Measurements from ENCODE around the gene PNKD. TPM values are rescaled to one million over a fixed set of nuclear protein-coding genes. Genes with fewer than 3 reads are reported as not detected.
"Not testable (repeated sequence)": the region's sequence is repeated elsewhere in the genome, so short reads cannot be mapped to it uniquely, and the experiment has no call there.

Gene PNKD
- polyA plus RNA-seq, 1 donor from 2014 or later = 126 TPM

- peaks cover under 1 to 3% (median 2%) of the 10 kb centered on the region in 3 donors for H3K4me1 Mint-ChIP-seq
- H3K27me3 Mint-ChIP-seq = peaks cover 2% of the 10 kb centered on the region
- no peaks in the 10 kb centered on the region for H3K36me3 Mint-ChIP-seq
- no peak overlapping the region for H3K27ac Mint-ChIP-seq
- no peak overlapping the region for H3K4me3 Mint-ChIP-seq
- H3K9me3 Mint-ChIP-seq = no peaks in the 10 kb centered on the region
Observed at GRCh38 chr2:218306184-218306920, 36.0 kb downstream of the PNKD start.

DNA sequence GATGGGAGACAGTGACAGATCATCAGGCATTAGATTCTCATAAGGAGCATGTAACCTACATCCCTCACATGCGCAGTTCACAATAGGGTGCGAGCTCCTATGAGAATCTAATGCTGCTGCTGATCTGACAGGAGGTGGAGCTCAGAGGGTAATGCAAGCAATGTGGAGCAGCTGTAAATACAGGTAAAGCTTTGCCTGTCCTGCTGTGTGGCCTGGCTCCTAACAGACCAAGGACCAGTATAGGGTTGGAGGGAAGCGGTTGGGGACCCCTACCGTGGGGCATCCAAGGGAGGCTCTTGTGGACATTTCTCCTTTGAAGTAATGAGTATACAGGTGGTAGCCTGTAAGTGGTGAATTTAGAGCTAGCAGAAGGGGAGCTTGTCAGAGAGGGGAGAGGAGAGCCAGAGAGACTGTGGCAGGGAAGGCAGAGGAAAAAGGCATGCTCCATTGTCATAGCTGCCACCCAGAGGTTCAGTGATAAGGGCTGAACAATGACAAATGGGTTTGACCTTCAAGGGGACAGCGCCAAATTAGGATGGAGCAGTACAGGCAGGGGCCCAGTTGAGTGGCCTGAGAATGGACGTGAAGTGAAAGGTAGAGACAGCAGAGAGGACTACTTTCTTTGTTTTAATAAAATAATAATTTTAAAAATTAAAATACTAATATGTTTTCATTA, 37.2 kb downstream of the PNKD start:
- H3K4me1 Mint-ChIP-seq = peaks cover 0 to 2% (median 0%) of the 10 kb centered on the region in 3 donors
- H3K36me3 Mint-ChIP-seq = peaks cover 2% of the 10 kb centered on the region
- H3K9me3 Mint-ChIP-seq = no peaks in the 10 kb centered on the region
- peaks cover 2% of the 10 kb centered on the region for H3K27me3 Mint-ChIP-seq
- no peak overlapping the region for H3K4me3 Mint-ChIP-seq
- no peak overlapping the region for H3K27ac Mint-ChIP-seq

GRCh38 chr2:218310853-218311540, 40.7 kb downstream of the PNKD start:
- Mint-ChIP-seq H3K9me3 (no peaks in the 10 kb centered on the region), H3K27ac (no peak overlapping the region), H3K27me3 (no peaks in the 10 kb centered on the region), H3K4me1 (peaks cover 0 to 2% (median 0%) of the 10 kb centered on the region in 3 donors), H3K36me3 (peaks cover 2% of the 10 kb centered on the region), H3K4me3 (no peak overlapping the region)

GRCh38 chr2:218311541-218312266, 41.4 kb downstream of the PNKD start:
- H3K9me3 Mint-ChIP-seq, H3K36me3 Mint-ChIP-seq, H3K27ac Mint-ChIP-seq, H3K4me1 Mint-ChIP-seq, H3K27me3 Mint-ChIP-seq, H3K4me3 Mint-ChIP-seq: not testable (repeated sequence)

GRCh38 chr2:218312267-218312756, 42.0 kb downstream of the PNKD start:
- Mint-ChIP-seq H3K36me3 (peaks cover 2% of the 10 kb centered on the region), H3K4me1 (peaks cover 0 to 4% (median 2%) of the 10 kb centered on the region in 3 donors), H3K9me3 (no peaks in the 10 kb centered on the region), H3K27ac (no peak overlapping the region), H3K27me3 (peaks cover 3% of the 10 kb centered on the region), H3K4me3 (no peak overlapping the region)

- no peak overlapping the region for H3K4me3 Mint-ChIP-seq
- no peaks in the 10 kb centered on the region for H3K9me3 Mint-ChIP-seq
- H3K27ac Mint-ChIP-seq = no peak overlapping the region
- peaks cover 3% of the 10 kb centered on the region for H3K27me3 Mint-ChIP-seq
- peaks cover 0 to 4% (median 3%) of the 10 kb centered on the region in 3 donors for H3K4me1 Mint-ChIP-seq
- peaks cover 2% of the 10 kb centered on the region for H3K36me3 Mint-ChIP-seq
Observed at GRCh38 chr2:218313356-218313755, 43.0 kb downstream of the PNKD start.

DNA sequence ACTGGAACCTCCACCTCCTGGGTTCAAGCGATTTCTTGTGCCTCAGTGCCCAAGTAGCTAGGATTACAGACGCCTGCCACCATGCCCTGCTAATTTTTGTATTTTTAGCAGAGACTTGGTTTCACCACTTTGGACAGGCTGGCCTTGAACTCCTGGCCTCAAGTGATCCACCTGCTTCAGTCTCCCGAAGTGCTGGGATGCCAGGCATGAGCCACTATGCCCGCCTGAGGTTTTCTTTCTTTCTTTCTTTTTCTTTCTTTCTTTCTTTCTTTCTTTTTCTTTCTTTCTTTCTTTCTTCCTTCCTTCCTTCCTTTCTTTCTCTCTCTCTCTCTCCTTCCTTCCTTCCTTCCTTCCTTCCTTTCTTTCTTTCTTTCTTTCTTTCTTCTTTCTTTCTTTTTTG, 44.4 kb downstream of the PNKD start:
- H3K4me1 Mint-ChIP-seq, H3K27ac Mint-ChIP-seq, H3K36me3 Mint-ChIP-seq, H3K9me3 Mint-ChIP-seq, H3K27me3 Mint-ChIP-seq, H3K4me3 Mint-ChIP-seq: not testable (repeated sequence)

- H3K27me3 Mint-ChIP-seq = peaks cover 3% of the 10 kb centered on the region
- H3K27ac Mint-ChIP-seq = no peak overlapping the region
- H3K36me3 Mint-ChIP-seq = peaks cover 2% of the 10 kb centered on the region
- H3K9me3 Mint-ChIP-seq = no peaks in the 10 kb centered on the region
- H3K4me3 Mint-ChIP-seq = no peak overlapping the region
- H3K4me1 Mint-ChIP-seq = peaks cover 6 to 8% (median 6%) of the 10 kb centered on the region in 3 donors
Observed at GRCh38 chr2:218315397-218315796, 45.1 kb downstream of the PNKD start.

DNA sequence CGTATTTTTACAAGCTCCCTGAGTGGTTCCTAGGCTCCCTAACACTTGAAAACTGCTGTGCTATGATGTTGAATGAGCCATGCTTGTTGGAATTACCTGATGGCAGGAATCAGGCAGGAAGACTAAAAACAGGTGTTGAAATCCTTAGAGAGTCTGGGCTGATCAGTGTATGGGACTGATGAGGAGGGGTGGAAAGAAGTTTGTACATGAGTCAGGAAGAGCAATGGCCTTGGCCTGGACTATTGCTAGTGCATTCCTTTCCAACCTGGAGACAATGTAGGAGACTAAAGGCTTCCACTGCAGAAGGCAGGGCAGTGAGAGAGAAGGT, 46.9 kb downstream of the PNKD start:
- peaks cover 3% of the 10 kb centered on the region for H3K27me3 Mint-ChIP-seq
- no peak overlapping the region for H3K4me3 Mint-ChIP-seq
- H3K27ac Mint-ChIP-seq = no peak overlapping the region
- H3K9me3 Mint-ChIP-seq = no peaks in the 10 kb centered on the region
- peaks cover 9 to 21% (median 18%) of the 10 kb centered on the region in 3 donors for H3K4me1 Mint-ChIP-seq
- H3K36me3 Mint-ChIP-seq = peaks cover under 1% of the 10 kb centered on the region

GRCh38 chr2:218317835-218318234, 47.5 kb downstream of the PNKD start:
- Mint-ChIP-seq H3K4me3 (no peak overlapping the region), H3K27ac (no peak overlapping the region), H3K27me3 (peaks cover 3% of the 10 kb centered on the region), H3K4me1 (peaks cover 12 to 26% (median 22%) of the 10 kb centered on the region in 3 donors), H3K9me3 (no peaks in the 10 kb centered on the region), H3K36me3 (no peaks in the 10 kb centered on the region)

- H3K9me3 Mint-ChIP-seq = no peaks in the 10 kb centered on the region
- H3K36me3 Mint-ChIP-seq = no peaks in the 10 kb centered on the region
- no peak overlapping the region for H3K27ac Mint-ChIP-seq
- H3K4me3 Mint-ChIP-seq = no peak overlapping the region
- H3K27me3 Mint-ChIP-seq = peaks cover 3% of the 10 kb centered on the region
- peaks cover 12 to 26% (median 22%) of the 10 kb centered on the region in 3 donors for H3K4me1 Mint-ChIP-seq
Observed at GRCh38 chr2:218318241-218318640, 47.9 kb downstream of the PNKD start.

DNA sequence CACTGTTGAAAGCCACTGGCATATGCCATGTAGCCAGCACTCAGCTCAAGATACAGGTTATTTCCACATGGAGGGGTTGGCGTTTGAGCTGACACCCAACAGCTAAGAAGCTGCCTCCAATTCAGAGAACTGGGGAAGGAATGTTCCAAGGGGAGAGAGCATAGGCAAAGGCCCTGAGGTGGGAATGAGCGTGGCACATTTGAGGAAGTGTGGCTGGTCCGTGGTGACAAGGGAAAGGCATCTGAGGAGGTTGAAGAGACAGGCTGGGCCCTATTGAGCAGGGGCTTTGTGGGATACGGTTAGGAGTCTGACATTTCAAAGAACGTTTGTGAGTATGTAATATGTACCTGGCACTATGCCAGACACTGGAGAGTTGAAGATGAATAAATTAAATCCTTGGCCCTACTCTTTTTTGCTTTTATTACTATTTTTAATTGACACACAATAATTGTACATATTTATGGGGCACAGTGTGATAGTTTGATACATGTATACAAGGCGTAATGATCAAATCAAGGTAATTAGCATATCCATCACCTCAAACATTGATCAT, 49.6 kb downstream of the PNKD start:
- no peaks in the 10 kb centered on the region for H3K36me3 Mint-ChIP-seq
- no peak overlapping the region for H3K27ac Mint-ChIP-seq
- H3K9me3 Mint-ChIP-seq = no peaks in the 10 kb centered on the region
- H3K4me3 Mint-ChIP-seq = peak overlapping the region in 2 of 4 donors; percentile 36 to 48
- H3K4me1 Mint-ChIP-seq = peaks cover 12 to 30% (median 28%) of the 10 kb centered on the region in 3 donors
- peaks cover 3% of the 10 kb centered on the region for H3K27me3 Mint-ChIP-seq

GRCh38 chr2:218320704-218321336, 50.5 kb downstream of the PNKD start:
- no peaks in the 10 kb centered on the region for H3K36me3 Mint-ChIP-seq
- peak overlapping the region in 3 of 4 donors; percentile 54 to 76 (median 64) for H3K4me3 Mint-ChIP-seq
- peaks cover 12 to 30% (median 28%) of the 10 kb centered on the region in 3 donors for H3K4me1 Mint-ChIP-seq
- peak overlapping the region in 1 of 3 donors; percentile 25 for H3K27ac Mint-ChIP-seq
- no peaks in the 10 kb centered on the region for H3K9me3 Mint-ChIP-seq
- peaks cover 3% of the 10 kb centered on the region for H3K27me3 Mint-ChIP-seq

Measured in IgD-negative memory B cell (primary cell).